HG03442 (cell line): Measurements from ENCODE around the gene LCAT.
A peak's percentile ranks its signal among the peaks of the same experiment; 100 is the strongest.

Experiments
- ATAC-seq: cut with Tn5 transposase; IDR thresholded peaks from one replicate; pipeline ENCODE4 v1.9.1; 2021; ENCODE audit warnings: mild to moderate bottlenecking, moderate library complexity; ENCODE audit not compliant: unreplicated experiment

LCAT gene

GRCh38 chr16:67934306-67935100 is 9.4 kb downstream of the LCAT start:
- no peak for ATAC-seq

GRCh38 chr16:67933805-67934204 is 10.1 kb downstream of the LCAT start:
- no peak for ATAC-seq

GRCh38 chr16:67932462-67932840 is 11.5 kb downstream of the LCAT start:
- no peak for ATAC-seq

- no peak for ATAC-seq
Observed at GRCh38 chr16:67931712-67932461, 12.0 kb downstream of the LCAT start, which contains the start of gene CTRL. Gene CTRL (minus strand): TSS chr16:67931862. CDS start chr16:67931852, 10 bp downstream.

GRCh38 chr16:67930678-67931211 is 13.2 kb downstream of the LCAT start:
- ATAC-seq = no peak

GRCh38 chr16:67930191-67930590 is 13.7 kb downstream of the LCAT start:
- ATAC-seq = no peak

GRCh38 chr16:67928561-67929364 is 15.2 kb downstream of the LCAT start:
- peak; percentile 49 for ATAC-seq

GRCh38 chr16:67928147-67928546 is 15.8 kb downstream of the LCAT start:
- no peak for ATAC-seq

- no peak for ATAC-seq
Observed at GRCh38 chr16:67927131-67927941, 16.6 kb downstream of the LCAT start.

GRCh38 chr16:67926181-67926750 is 17.7 kb downstream of the LCAT start:
- no peak for ATAC-seq

GRCh38 chr16:67924140-67924906 is 19.6 kb downstream of the LCAT start:
- ATAC-seq = no peak

- no peak for ATAC-seq
Observed at GRCh38 chr16:67923414-67924116, 20.4 kb downstream of the LCAT start.

- ATAC-seq = no peak
Observed at GRCh38 chr16:67922740-67923139, 21.2 kb downstream of the LCAT start.

- ATAC-seq = no peak
Observed at GRCh38 chr16:67922221-67922620, 21.7 kb downstream of the LCAT start.

- no peak for ATAC-seq
Observed at GRCh38 chr16:67919622-67920221, 24.2 kb downstream of the LCAT start.

- no peak for ATAC-seq
Observed at GRCh38 chr16:67917852-67918236, 26.1 kb downstream of the LCAT start.

GRCh38 chr16:67917140-67917851 is 26.6 kb downstream of the LCAT start:
- ATAC-seq = no peak
